DND-41 (cell line): ENCODE data around the gene EPHA10.

Source experiments
- ATAC-seq: fragments of 200-7000 bp; cut with Tn5 transposase; 3 replicates; pipeline ENCODE4 v1.9.1; 2021; ENCODE audit warnings: low read depth; ENCODE audit not compliant: insufficient read depth
- DNase-seq: peaks from one replicate; pipeline ENCODE4 v3.0.0-alpha.2; 2020
- H2AFZ ChIP-seq: 2 replicates; pipeline ENCODE4 v1.6.0; 2012; ENCODE audit warnings: low read depth, low read length
- H3K27ac ChIP-seq: 2 replicates; pipeline ENCODE4 v1.5.1; 2012; ENCODE audit warnings: low read length, inconsistent platforms
- H3K27me3 ChIP-seq: fragments of 200-600 bp; sonication (generic); 2 replicates; pipeline ENCODE4 v1.6.0; 2012; ENCODE audit warnings: low read length, mild to moderate bottlenecking, inconsistent platforms; ENCODE audit not compliant: insufficient read depth, poor library complexity
- H3K36me3 ChIP-seq: 2 replicates; pipeline ENCODE4 v1.5.1; 2012; ENCODE audit warnings: low read length, inconsistent platforms; ENCODE audit not compliant: insufficient read depth
- H3K4me1 ChIP-seq: 2 replicates; pipeline ENCODE4 v1.5.1; 2012; ENCODE audit warnings: mild to moderate bottlenecking, low read length; ENCODE audit not compliant: insufficient read depth
- H3K4me2 ChIP-seq: 2 replicates; pipeline ENCODE4 v1.6.0; 2012; ENCODE audit warnings: mild to moderate bottlenecking, moderate library complexity, low read length, inconsistent platforms; ENCODE audit not compliant: insufficient read depth
- H3K4me3 ChIP-seq, 2 experiments: fragments of 200-600 bp in 1 of 2; shearing (Covaris generic) in 1 of 2; 2 replicates each; pipeline ENCODE4 v1.5.1; 2012 to 2016; ENCODE audit warnings: inconsistent platforms in 2 of 2, low read length in 2 of 2, mild to moderate bottlenecking in 2 of 2, low read depth in 1 of 2, moderate library complexity in 1 of 2
- H3K79me2 ChIP-seq: 2 replicates; pipeline ENCODE4 v1.6.0; 2012; ENCODE audit warnings: low read length, inconsistent platforms; ENCODE audit not compliant: insufficient read depth
- H3K9ac ChIP-seq: 2 replicates; pipeline ENCODE4 v1.6.0; 2012; ENCODE audit warnings: low read depth, mild to moderate bottlenecking, inconsistent platforms, low read length, moderate library complexity
- H3K9me3 ChIP-seq: 2 replicates; pipeline ENCODE4 v1.5.1; 2012; ENCODE audit warnings: low read length, moderate library complexity, mild to moderate bottlenecking, inconsistent platforms; ENCODE audit not compliant: insufficient read depth, severe bottlenecking
- H4K20me1 ChIP-seq: 2 replicates; pipeline ENCODE4 v1.6.0; 2012; ENCODE audit warnings: low read length; ENCODE audit not compliant: insufficient read depth
- CTCF ChIP-seq: IDR thresholded peaks from 2 replicates; pipeline ENCODE4 v1.5.1; 2012; ENCODE audit warnings: borderline replicate concordance, low read length, moderate library complexity, mild to moderate bottlenecking; ENCODE audit not compliant: poor library complexity, severe bottlenecking; ENCODE audit errors: extremely low read depth
- EZH2 ChIP-seq: IDR thresholded peaks from 3 replicates; pipeline ENCODE4 v1.6.1; 2012; ENCODE audit warnings: borderline replicate concordance, low read depth, mild to moderate bottlenecking, moderate library complexity, low read length, inconsistent platforms; ENCODE audit not compliant: severe bottlenecking

Gene EPHA10

DNA sequence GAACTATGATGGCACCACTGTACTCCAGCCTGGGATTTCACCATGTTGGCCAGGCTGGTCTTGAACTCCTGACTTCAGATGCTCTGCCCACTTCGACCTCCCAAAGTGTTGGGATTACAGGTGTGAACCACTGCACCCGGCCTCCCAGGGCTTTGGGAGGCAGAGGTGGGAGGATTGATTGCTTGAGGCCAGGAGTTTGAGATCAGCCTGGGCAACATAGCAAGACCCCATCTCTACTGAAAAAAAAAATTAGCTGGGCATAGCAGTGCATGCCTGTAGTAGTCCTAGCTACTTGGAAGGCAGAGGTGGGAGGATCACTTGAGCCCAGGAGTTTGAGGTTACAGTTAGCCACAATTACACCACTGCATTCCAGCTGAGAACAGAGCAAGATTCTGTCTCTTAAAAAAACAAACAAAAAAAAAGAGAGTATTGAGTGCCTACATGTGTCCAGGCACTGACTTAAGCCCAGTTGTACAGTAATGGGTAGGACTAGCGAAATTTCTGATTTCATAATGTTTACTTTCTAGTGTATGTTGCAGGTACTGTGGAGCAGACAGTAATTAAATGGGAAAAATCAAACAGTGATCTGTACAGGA, 32.9 kb upstream of the EPHA10 start:
- TF ChIP-seq EZH2 (no peak), CTCF (no peak)
- Histone ChIP-seq H4K20me1 (peaks cover 46% of the 10 kb centered on the region), H3K4me3 (no peak overlapping the region), H3K27me3 (no peaks in the 10 kb centered on the region), H3K79me2 (peaks cover 47% of the 10 kb centered on the region), H2AFZ (no peak overlapping the region), H3K36me3 (peaks cover 67% of the 10 kb centered on the region), H3K9me3 (no peaks in the 10 kb centered on the region), H3K4me1 (peaks cover 28% of the 10 kb centered on the region), H3K4me2 (no peak overlapping the region), H3K27ac (no peak overlapping the region), H3K9ac (no peak overlapping the region)
- ATAC-seq, result no peak
- DNase-seq, result no peak

GRCh38 chr1:37795340-37796125, 30.6 kb upstream of the EPHA10 start:
- H3K4me3 ChIP-seq, result peak overlapping the region; percentile 78 to 97; a peak in 3 of 4 replicates
- H3K4me1 ChIP-seq, result peaks cover 30% of the 10 kb centered on the region
- peaks cover 36% of the 10 kb centered on the region for H4K20me1 ChIP-seq
- peak overlapping the region; percentile 98 for H3K9ac ChIP-seq
- DNase-seq, result peak; percentile 66
- ATAC-seq, result peak; percentile 30; the same call in 2 of the 3 replicates
- no peaks in the 10 kb centered on the region for H3K27me3 ChIP-seq
- H2AFZ ChIP-seq, result no peak overlapping the region
- H3K9me3 ChIP-seq, result no peaks in the 10 kb centered on the region
- peak overlapping the region; percentile 60; the same call in 1 of the 2 replicates for H3K27ac ChIP-seq
- no peak for TF ChIP-seq EZH2
- no peak for TF ChIP-seq CTCF
- peak overlapping the region; percentile 99 for H3K4me2 ChIP-seq
- peaks cover 36% of the 10 kb centered on the region for H3K79me2 ChIP-seq
- peaks cover 47% of the 10 kb centered on the region for H3K36me3 ChIP-seq

DNA sequence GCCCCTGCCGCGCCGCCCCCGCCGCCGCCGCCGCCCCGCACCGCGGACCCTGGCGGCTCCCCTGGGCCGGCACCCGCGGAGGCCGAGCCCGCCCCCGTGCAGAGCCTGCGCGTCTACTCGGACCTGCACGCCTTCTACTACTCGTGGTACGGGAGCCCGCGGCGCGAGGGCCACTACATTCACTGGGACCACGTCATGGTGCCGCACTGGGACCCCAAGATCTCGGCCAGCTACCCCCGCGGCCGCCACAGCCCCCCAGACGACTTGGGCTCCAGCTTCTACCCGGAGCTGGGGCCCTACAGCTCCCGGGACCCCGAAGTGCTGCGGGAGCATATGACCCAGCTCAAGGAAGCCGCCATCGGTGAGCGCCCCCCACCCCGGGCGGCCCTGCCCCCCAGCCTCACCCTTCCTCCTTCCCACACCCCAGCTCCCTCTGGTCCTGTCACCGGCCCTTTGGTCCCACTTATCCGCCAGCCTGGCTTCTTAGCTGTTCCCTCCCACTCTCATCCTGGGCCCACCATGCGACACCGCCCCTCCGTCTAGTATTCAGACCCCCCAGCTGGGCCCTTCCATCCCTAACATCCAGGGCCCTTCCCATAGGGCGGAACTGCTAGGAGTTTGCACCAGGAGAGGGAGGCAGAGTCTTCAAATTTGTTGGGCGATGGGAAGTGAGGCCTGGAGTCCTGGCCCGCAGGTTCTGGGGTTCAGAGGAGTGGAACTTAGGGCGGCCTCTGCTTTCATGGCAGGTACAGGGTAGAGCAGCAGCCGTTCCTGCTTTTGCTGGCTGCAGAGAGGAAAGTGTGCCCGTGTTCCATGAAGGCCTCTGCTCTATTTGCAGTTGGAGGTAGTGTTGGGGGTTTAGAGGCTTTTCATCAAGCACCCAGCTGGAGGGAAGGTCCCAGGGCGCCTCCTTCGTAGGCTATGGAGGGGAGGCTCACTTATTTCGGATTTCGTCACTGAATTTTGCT, 29.7 kb upstream of the EPHA10 start:
- H4K20me1 ChIP-seq, result peaks cover 27% of the 10 kb centered on the region; the same call in 1 of the 2 replicates
- peak overlapping the region; percentile 98 for H3K9ac ChIP-seq
- peaks cover 33% of the 10 kb centered on the region for H3K79me2 ChIP-seq
- peaks cover 38% of the 10 kb centered on the region for H3K36me3 ChIP-seq
- DNase-seq (peak; percentile 17), ATAC-seq (peak; percentile 21; the same call in 1 of the 3 replicates)
- H2AFZ ChIP-seq, result peak overlapping the region; percentile 99
- H3K4me1 ChIP-seq, result peaks cover 30% of the 10 kb centered on the region
- no peaks in the 10 kb centered on the region for H3K9me3 ChIP-seq
- peak overlapping the region; percentile 99 for H3K4me2 ChIP-seq
- TF ChIP-seq EZH2 (no peak), CTCF (no peak)
- H3K27ac ChIP-seq, result peak overlapping the region; percentile 60
- peak overlapping the region; percentile 78 to 97; a peak in 3 of 4 replicates for H3K4me3 ChIP-seq
- no peaks in the 10 kb centered on the region for H3K27me3 ChIP-seq
